Right atrium auricular region (tissue), 2 donors: ENCODE results near the gene F8A2. TPM values are rescaled to one million over a fixed set of nuclear protein-coding genes. Genes with fewer than 3 reads are reported as not detected.
"Not testable (repeated sequence)": the region's sequence is repeated elsewhere in the genome, so short reads cannot be mapped to it uniquely, and the experiment has no call there.

Experiments
- DNase-seq: peaks from one replicate; pipeline ENCODE4 v3.0.0-alpha.2; 2019; ENCODE audit warnings: low spot score
- H3K27ac ChIP-seq, 2 donors: fragments of 200-600 bp; sonication (generic); 1 replicate in 1 of 2; 2 replicates in 1 of 2; pipeline ENCODE4 v1.5.1; 2016 to 2019
- H3K27me3 ChIP-seq, 2 donors: fragments of 200-600 bp; sonication (generic); one replicate each; pipeline versions ENCODE4 v1.5.1 to v1.6.0; 2017 to 2019
- H3K36me3 ChIP-seq: fragments of 200-600 bp; sonication (generic); one replicate; pipeline ENCODE4 v1.5.1; 2016
- H3K4me1 ChIP-seq, 2 donors: fragments of 200-600 bp; sonication (generic); one replicate each; pipeline versions ENCODE4 v1.5.1 to v1.6.0; 2017 to 2019
- H3K4me3 ChIP-seq, 2 donors: fragments of 200-600 bp; sonication (generic); 1 replicate in 1 of 2; 2 replicates in 1 of 2; pipeline ENCODE4 v1.5.1; 2017 to 2019; ENCODE audit warnings: mild to moderate bottlenecking in 1 of 2, moderate library complexity in 1 of 2
- H3K9me3 ChIP-seq, 2 donors: fragments of 200-600 bp; sonication (generic); one replicate each; pipeline ENCODE4 v1.5.1; 2019
- CTCF ChIP-seq, 2 donors: fragments of 200-600 bp; sonication (generic); IDR thresholded peaks; one replicate each; pipeline ENCODE4 v1.5.1; 2019; ENCODE audit warnings: antibody characterized with exemption in 2 of 2
- microRNA-seq, 2 donors: library from miRNA; unstranded; fragments of <30 nt; microRNA quantifications; one replicate each; pipeline ENCODE4, GENCODE V29; 2016 to 2017; ENCODE audit warnings: borderline number of aligned reads in 2 of 2, borderline replicate concordance in 1 of 2
- total RNA-seq, 2 donors: library from RNA; depleted of rRNA; stranded (reverse); fragments of >200 nt; gene quantifications; one replicate each; pipeline ENCODE4 v1.1.0, GENCODE V29; 2016

F8A2 gene
- total RNA-seq, 2 donors from 2014 or later, result not detected

GRCh38 chrX:155389634-155390033 lies 7.7 kb downstream of the F8A2 start:
- Histone ChIP-seq H3K27me3 (no peaks in the 10 kb centered on the region), H3K4me1 (no peaks in the 10 kb centered on the region), H3K27ac (no peak overlapping the region), H3K9me3 (no peaks in the 10 kb centered on the region), H3K4me3 (no peak overlapping the region), H3K36me3 (no peaks in the 10 kb centered on the region)
- TF ChIP-seq CTCF (IDR thresholded peaks at IDR 0.05), result no peak
- DNase-seq, result no peak

DNA sequence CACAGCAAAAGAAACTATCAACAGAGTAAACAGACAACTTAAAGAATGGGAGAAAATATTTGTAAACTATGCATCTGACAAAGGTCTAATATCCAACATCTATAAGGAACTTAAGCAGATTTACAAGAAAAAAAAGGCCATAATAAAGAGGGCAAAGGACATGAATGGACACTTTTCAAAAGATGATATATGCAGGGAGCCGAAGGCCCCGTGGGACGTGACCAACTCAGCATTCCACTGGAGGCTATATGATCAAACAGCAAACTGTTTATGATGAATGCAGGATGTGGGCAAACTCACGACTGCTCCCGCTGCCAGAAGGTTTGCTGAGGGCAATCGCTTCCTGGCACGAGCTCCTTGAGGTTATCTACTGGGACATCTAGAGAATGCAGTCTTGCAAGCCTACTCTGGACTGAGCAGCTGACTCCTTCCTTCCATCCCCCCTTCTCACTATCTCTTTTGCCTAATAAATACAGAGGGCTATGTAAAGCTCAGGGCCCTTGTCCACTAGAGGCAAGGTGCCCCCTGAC lies 12.9 kb downstream of the F8A2 start:
- not testable (repeated sequence) for H3K4me1 ChIP-seq, DNase-seq, H3K27me3 ChIP-seq, H3K27ac ChIP-seq, H3K36me3 ChIP-seq, H3K4me3 ChIP-seq
- H3K9me3 ChIP-seq, result peaks cover 0 to 18% of the 10 kb centered on the region in 2 donors

DNA sequence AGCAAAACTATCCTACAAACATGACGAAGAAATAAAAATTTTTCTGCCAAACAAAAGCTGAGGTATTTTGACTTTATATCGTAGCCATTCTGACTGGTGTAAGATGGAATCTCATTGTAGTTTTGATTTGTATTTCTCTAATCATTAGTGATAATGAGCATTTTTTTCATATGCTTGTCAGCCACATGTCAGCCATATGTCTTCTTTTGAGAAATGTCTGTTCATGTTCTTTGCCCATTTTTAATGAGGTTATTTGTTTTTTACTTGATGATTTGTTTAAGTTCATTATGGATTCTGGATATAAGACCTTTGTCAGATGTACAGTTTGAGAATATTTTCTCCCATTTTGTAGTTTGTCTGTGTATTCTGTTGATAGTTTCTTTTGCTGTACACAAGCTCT lies 24.5 kb downstream of the F8A2 start:
- Histone ChIP-seq H3K4me1 (no peaks in the 10 kb centered on the region), H3K9me3 (peaks cover 0 to 20% of the 10 kb centered on the region in 2 donors)
- DNase-seq, result no peak

DNA sequence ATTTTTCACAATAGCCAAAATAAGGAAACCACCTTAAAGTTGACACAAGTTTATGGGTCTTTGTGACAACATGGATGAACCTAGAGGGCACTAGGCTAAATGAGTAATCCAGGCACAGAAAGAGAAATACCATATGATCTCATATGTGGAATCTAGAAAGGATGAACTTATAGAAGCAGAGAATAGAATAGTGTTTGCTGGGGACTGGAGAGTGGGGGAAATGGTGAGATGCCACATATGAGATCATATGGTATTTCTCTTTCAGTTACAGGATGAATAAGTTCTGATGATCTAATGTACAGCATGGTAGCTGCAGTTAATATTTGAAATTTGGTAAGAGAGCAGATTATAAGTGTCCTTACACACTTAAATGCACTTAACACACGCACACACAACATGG lies 35.9 kb downstream of the F8A2 start:
- Histone ChIP-seq H3K27me3 (no peaks in the 10 kb centered on the region), H3K4me3 (no peak overlapping the region), H3K27ac (no peak overlapping the region), H3K9me3 (no peaks in the 10 kb centered on the region), H3K36me3 (no peaks in the 10 kb centered on the region), H3K4me1 (no peaks in the 10 kb centered on the region)
- no peak for TF ChIP-seq CTCF (IDR thresholded peaks at IDR 0.05)
- DNase-seq, result no peak

More for the DNA sequence above, 24.5 kb downstream of the F8A2 start:
- H3K27me3 ChIP-seq, result no peaks in the 10 kb centered on the region
- no peak overlapping the region for H3K27ac ChIP-seq
- TF ChIP-seq CTCF (IDR thresholded peaks at IDR 0.05), result no peak
- no peak overlapping the region for H3K4me3 ChIP-seq
- H3K36me3 ChIP-seq, result no peaks in the 10 kb centered on the region

Small RNAs within 50 kb of the gene (microRNA-seq; reads per million reads assigned to microRNA genes)
- 0 reads per million in 2 donors for gene MIR1184-2

Other genes with a start within 250 kb of the F8A2 start
- 10 to 100 TPM; 42.7 to 60.3 TPM for gene VBP1, start 165.6 kb upstream of the F8A2 start, total RNA-seq
- under 1 TPM; 0.55 to 0.63 TPM for gene RAB39B, start 117.6 kb upstream of the F8A2 start, total RNA-seq
- gene CLIC2, start 47.5 kb upstream of the F8A2 start, total RNA-seq, result 10 to 100 TPM; 12.5 to 13.0 TPM
- 1 to 10 TPM; 7.7 to 9.2 TPM for gene F8A3, start 76.5 kb downstream of the F8A2 start, total RNA-seq
- under 1 TPM; 0.51 to 0.74 TPM for gene SPRY3, start 230.5 kb downstream of the F8A2 start, total RNA-seq
- 10 to 100 TPM; 15.8 to 26.5 TPM for gene TMLHE, start 230.9 kb downstream of the F8A2 start, total RNA-seq